NB4 (cell line): ENCODE results near the gene RHEBL1.

ENCODE experiments used
- DNase-seq: peaks from one replicate; pipeline ENCODE4 v3.0.0; 2010; ENCODE audit warnings: low read depth
- H3K4me3 ChIP-seq: one replicate; pipeline ENCODE4 v1.5.1; 2011; ENCODE audit warnings: mild to moderate bottlenecking, low read depth, low read length, moderate library complexity
- CTCF ChIP-seq: IDR thresholded peaks from one replicate; pipeline ENCODE4 v1.5.1; 2012; ENCODE audit warnings: low read depth, low read length
- MAX ChIP-seq: IDR thresholded peaks from 2 replicates; pipeline ENCODE4 v1.6.1; 2011; ENCODE audit warnings: low read depth, low read length
- MYC ChIP-seq: IDR thresholded peaks from 2 replicates; pipeline ENCODE4 v1.6.1; 2011; ENCODE audit warnings: low read depth, low read length
- POLR2A ChIP-seq: IDR thresholded peaks from 2 replicates; pipeline ENCODE4 v1.6.1; 2011; ENCODE audit warnings: mild to moderate bottlenecking; ENCODE audit not compliant: insufficient read length; ENCODE audit errors: extremely low read depth

Gene RHEBL1

GRCh38 chr12:49028666-49029275, 41.0 kb downstream of the RHEBL1 start:
- DNase-seq = no peak
- no peak overlapping the region for H3K4me3 ChIP-seq
- TF ChIP-seq POLR2A (no peak), CTCF (no peak), MYC (no peak), MAX (no peak)

- no peak for DNase-seq
- TF ChIP-seq POLR2A = no peak
- no peak for TF ChIP-seq MYC
- no peak for TF ChIP-seq CTCF
- no peak for TF ChIP-seq MAX
- H3K4me3 ChIP-seq = no peak overlapping the region
Observed at GRCh38 chr12:49027846-49028555, 41.8 kb downstream of the RHEBL1 start.

- H3K4me3 ChIP-seq = no peak overlapping the region
- no peak for DNase-seq
- TF ChIP-seq MYC = no peak
- no peak for TF ChIP-seq CTCF
Observed at GRCh38 chr12:49026678-49027480, 42.9 kb downstream of the RHEBL1 start.

- TF ChIP-seq CTCF (no peak), MAX (no peak)
- no peak overlapping the region for H3K4me3 ChIP-seq
- DNase-seq = no peak
Observed at GRCh38 chr12:49026101-49026500, 43.7 kb downstream of the RHEBL1 start.

- no peak overlapping the region for H3K4me3 ChIP-seq
- TF ChIP-seq MYC (no peak), MAX (no peak), POLR2A (no peak), CTCF (no peak)
- DNase-seq = no peak
Observed at GRCh38 chr12:49025463-49025862, 44.3 kb downstream of the RHEBL1 start.
